Right lung (tissue), 5 donors: ENCODE measurements around the gene OXSR1. TPM values are rescaled to one million over a fixed set of nuclear protein-coding genes. Genes with fewer than 3 reads are reported as not detected.
A peak's percentile ranks its signal among the peaks of the same experiment; 100 is the strongest.
"Not testable (repeated sequence)": the region's sequence is repeated elsewhere in the genome, so short reads cannot be mapped to it uniquely, and the experiment has no call there.

Experiments
- DNase-seq, 2 donors: peaks; one replicate each; pipeline ENCODE4 v3.0.0-alpha.2; 2013
- polyA plus RNA-seq, 5 donors: library from polyadenylated mRNA; unstranded; fragments of 120-200 nt; gene quantifications; one replicate each; pipeline versions ENCODE4 v1.2.1 to v1.2.3, GENCODE V29; 2013; ENCODE audit warnings: inconsistent platforms in 1 of 5, low replicate concordance in 1 of 5; ENCODE audit not compliant: insufficient read length in 5 of 5, insufficient read depth in 1 of 5

Gene OXSR1
- polyA plus RNA-seq, 5 donors: 35.9 to 56.0 (median 44.9) TPM

DNA sequence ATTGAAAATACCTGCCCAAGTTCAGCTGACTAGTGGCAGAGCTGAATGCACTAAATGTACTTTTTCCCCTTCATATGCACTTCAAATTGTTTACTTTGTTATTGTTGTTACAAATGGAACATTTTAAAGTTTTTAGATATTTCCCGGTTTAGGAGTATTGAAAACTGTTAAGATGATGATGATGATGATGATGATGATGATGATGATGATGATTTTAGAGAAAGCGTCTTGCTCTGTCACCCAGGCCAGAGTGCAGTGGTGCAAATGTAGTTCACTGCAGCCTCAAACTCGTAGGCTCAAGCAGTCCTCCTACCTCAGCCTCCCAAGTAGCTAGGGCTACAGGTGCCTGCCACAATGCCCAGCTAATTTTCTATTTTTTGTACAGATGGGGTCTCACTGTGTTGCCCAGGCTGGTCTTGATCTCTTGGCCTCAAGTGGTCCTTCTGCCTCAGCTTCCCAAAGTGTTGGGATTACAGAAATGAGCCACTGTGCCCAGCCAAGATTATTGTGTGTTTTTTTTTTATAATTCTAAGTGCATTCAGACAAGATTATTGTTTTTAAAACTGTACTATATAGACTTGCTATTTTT, 54.4 kb downstream of the OXSR1 start:
- no peak for DNase-seq

GRCh38 chr3:38221005-38221404, 55.7 kb downstream of the OXSR1 start:
- no peak for DNase-seq

GRCh38 chr3:38222032-38222634, 56.8 kb downstream of the OXSR1 start:
- no peak for DNase-seq

DNA sequence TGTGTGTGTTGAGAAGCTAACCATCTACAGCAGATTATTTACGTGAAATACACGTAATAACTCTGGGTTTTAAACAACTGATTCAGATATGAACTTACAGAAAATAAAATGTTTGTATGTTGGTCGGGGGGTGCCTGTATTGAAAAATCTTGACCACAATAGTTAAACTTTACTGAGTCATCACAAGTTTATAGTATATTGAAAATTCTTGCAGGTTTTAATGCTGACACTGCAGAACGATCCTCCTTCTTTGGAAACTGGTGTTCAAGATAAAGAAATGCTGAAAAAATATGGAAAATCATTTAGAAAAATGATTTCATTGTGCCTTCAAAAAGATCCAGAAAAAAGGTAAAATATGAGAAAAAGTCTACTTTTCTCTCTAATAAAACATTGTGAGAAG, 59.0 kb downstream of the OXSR1 start:
- no peak for DNase-seq

DNA sequence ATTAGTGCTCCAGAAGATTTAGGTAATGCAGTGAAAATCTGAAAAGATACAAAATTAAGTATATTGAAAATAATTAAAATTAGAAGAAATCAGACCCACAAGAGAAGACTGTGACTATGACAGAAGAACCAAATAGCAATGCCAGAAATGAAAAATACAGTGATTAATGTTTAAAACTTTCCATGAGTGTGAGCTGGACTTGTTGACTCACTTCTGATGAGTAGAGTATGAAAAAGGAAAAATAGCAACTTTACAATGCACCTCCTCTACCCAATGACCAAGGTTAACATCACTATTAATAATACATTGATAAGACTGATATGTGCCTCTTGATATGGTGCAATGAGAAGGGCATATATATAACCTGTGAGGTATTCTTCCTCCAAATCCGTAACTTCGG, 60.9 kb downstream of the OXSR1 start:
- DNase-seq: no peak

DNA sequence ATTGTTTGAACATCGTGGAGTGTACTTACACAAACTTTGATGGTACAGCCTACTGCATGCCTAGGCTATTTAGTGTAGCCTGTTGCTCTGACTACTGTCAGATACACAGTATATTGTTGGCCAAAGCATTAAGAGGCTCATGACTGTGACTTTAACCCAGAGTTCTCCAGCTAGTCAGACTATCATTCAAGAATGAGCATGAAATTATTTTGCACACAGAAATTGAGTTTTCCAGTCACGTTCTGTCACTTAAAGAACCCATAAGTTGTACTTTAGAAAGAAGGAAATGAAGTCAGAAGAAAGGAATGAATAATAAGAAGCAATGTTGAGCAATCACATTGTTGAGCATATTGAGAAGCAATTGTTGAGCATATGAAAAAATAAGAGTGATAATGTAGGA, 62.7 kb downstream of the OXSR1 start:
- peak; percentile 3 to 21 for DNase-seq

DNA sequence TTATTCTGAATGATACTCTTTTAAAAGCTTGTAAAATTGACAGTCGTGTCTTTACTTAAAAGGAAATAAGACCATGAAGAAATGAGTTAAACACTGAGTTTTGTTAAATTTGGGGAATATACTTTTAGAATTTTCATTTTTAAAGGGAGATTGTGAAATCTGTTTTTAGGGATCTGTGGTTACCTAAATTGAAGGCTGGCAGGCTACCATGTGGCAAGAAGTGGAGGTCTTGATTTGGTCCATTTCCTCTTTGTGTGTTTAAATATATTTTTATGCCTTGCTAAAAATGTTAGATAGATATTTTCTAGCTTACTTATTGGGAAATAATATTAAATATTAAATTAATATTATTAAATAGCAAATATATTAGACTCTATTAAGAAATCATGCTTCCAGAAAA, 63.7 kb downstream of the OXSR1 start:
- no peak for DNase-seq

DNA sequence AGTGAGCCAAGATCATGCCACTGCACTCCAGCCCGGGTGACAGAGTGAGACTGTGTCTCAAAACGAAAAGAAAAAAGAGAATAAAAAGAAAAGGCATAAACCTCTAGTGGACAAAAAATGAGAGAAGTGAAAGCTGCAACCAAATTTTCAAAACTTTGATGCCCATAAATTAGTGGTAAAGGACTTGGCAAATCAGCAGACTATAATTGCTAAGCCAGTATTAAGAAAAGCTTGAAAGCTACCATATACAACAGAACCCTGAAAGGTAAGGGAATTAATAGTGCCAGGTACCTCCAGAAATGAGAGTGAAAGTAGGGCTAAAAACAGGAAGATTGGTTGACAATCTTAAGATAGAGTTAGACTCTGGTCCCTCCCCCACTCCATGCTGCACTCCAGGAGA, 67.4 kb downstream of the OXSR1 start:
- no peak for DNase-seq

DNA sequence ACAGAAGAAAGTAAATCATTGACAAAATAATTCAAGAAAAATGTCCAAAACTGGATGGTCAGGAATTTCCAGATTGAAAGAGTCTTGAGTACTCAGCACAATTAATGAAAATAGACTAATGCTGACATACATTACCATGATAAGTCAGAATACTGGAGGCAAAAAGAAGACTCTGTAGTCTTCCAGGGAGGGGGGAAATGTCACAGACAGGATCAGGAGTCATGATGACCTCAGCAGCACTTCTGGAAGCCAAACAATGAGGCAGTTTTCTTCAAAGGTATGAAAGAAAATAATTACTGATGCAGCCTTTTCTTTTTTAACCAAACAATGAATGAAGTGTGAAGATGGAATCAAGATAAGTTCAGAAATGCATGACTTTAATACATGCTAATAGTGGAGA, 70.1 kb downstream of the OXSR1 start:
- no peak for DNase-seq

- no peak for DNase-seq
Measured at GRCh38 chr3:38238416-38239008, 73.2 kb downstream of the OXSR1 start.

DNA sequence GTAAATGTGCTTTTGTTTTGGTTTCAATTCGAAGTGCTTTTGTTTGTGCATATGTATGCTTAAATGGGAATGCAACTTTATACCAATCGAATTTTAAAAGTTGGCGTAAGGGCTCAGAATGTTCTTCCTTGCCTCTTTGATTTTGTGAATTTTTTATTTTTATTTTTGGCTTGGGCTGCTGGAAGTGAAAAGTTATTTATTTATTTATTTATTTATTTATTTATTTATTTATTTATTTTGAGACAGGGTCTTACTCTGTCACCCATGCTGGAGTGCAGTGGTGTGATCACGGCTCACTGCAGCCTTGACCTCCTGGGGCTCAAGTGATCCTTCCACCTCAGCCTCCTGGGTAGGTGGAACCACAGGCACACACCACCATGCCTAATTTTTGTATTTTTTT, 77.5 kb downstream of the OXSR1 start:
- DNase-seq: not testable (repeated sequence)

DNA sequence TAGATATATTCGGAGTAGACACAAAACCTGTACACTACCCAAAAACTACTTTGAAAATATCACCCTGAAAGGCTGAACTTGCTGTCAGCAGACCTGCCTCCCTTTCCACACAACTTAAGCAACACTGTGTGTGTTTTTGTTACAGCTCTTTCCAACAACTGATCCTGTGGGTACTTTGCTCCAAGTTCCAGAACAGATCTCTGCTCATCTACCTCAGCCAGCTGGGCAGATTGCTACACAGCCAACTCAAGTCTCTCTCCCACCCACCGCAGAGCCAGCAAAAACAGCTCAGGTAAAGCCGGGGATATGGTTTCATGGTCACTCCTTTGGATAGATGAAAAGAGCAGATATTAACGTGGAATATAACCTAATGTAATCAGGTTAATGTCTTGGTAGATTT, 80.6 kb downstream of the OXSR1 start:
- no peak for DNase-seq

GRCh38 chr3:38247366-38248035, 82.2 kb downstream of the OXSR1 start:
- DNase-seq: no peak

- DNase-seq: no peak
Measured at GRCh38 chr3:38250198-38250597, 84.9 kb downstream of the OXSR1 start.

- DNase-seq: no peak
Measured at GRCh38 chr3:38251197-38251596, 85.9 kb downstream of the OXSR1 start.

DNA sequence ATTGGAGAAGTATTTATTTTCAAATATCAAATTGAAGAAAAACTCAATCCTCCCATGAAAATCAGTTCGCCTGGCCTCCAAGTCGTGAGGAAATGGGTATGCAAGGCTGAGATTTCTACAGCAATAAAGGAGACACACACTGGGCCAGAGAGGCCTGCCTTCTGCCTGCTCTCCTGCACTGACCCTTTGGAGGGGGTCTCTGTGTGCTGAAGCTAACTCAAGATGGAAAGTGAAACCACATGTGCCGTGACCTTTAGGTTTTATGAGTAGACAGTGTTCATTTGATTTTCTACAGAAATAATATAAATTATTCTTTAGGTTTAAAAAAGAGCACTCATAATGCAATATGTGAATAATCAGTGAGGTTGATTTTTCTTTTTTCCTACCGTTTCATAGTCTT, 88.4 kb downstream of the OXSR1 start:
- DNase-seq: no peak

DNA sequence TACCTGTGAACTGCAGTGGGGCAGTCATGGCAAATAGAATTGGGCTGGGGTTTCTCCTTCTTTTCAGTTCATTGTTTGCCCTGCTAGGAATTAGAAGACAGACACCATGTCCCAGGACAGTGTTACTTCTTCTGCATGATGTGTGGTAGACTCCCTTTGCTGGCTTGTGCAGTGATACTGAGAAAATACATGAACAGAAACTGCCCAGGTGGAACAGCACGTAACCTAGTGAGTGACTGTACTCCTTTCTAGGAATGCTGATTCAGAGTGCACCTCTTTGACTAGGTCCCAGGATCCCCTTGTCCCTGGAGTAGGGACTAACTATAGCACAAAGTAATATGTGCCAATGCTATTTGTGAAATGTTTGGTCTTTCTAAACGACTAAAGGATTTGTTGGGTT, 89.5 kb downstream of the OXSR1 start:
- DNase-seq: no peak

DNA sequence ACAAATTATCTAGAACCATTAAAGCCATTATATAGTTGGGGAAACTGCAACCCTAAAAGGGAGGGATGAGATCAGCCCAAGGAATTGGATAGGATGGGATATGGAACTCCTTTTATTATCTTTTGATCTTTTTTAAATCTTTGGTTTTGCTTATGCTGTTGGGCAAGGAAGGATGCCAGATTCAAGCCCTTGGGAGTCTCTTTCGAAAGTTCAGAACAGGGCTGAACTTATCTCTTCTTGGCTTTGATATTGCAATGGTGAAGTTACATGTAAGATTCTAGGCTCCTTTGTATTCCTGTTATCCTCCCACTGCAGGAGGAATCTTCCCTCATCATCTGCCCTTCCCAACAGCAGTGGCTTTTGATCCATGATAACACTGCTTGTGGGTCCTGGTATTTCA, 90.3 kb downstream of the OXSR1 start:
- no peak for DNase-seq

DNA sequence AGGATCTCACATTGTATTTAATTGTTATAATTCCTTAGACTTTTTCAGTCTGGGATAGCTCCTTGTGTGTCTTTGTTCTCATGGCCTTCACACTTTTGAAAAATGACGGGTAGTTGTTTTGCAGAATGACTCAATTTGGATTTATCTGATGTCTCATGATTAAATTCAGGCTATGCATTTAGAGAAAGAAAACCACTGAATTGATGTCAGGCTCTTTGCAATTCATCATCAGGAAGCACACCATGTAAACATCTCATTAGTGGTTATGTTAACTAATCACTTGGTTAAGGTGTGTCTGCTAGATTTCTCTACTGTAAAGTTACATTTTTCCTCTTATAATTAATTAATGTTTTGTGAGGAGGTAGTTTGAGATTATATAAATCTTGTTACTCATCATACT, 92.2 kb downstream of the OXSR1 start:
- no peak for DNase-seq

GRCh38 chr3:38260474-38260873, 95.1 kb downstream of the OXSR1 start:
- no peak for DNase-seq

DNA sequence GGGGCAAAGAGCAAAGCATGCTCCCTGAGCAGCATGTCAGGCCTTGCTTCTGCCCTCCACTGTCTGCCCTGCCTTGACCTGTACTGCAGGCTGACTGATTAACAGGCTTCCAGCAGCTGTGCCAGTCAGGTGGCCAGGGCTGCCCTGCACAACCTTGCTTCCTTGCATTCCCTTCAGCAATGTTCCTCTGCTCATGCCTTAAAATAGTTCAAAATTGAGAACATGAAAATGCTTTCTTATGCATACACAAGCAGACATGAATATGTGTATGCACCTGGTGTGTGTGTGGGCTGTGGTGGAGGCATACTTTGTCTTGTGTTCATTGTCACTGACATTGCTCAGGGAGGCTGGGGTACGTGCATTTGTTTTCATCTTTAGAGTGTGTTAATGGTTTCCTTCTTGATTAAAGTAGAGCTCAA, 99.0 kb downstream of the OXSR1 start:
- DNase-seq: no peak

DNA sequence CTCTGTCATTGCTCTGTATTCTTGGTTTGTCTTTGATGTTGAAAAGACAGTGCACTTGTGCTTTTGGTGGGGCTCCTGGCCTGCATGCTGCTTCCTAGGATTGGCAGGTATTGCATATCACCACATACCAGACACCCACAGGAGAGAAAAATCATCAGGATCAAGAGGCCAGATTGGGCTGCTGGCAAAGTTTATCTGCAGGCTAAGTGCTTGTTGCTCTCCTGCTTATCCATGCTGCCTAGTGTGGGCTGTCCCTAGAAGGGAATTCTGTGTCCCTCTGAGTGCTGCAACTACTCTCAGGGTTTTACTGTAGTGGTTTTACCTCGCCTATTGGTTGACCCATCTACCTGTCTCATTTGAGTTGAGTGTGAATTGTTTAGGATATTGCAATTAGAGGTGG, 99.4 kb downstream of the OXSR1 start:
- DNase-seq: no peak

GRCh38 chr3:38265604-38266307, 100.4 kb downstream of the OXSR1 start, which contains the start of gene SLC22A13:
Gene SLC22A13, plus strand, starts transcription at chr3:38265812. Its CDS starts 49 bp downstream, at chr3:38265861.
- no peak for DNase-seq
